Omental fat pad (tissue), 4 donors: Measurements from ENCODE around the gene RNLS. TPM values are rescaled to one million over a fixed set of nuclear protein-coding genes. Genes with fewer than 3 reads are reported as not detected.

Experiments used
- ATAC-seq: fragments of 150-250 bp; one replicate; pipeline ENCODE4 v1.9.1; 2016; ENCODE audit warnings: mild to moderate bottlenecking, moderate library complexity; ENCODE audit not compliant: low FRiP score
- DNase-seq: peaks from one replicate; pipeline ENCODE4 v3.0.0-alpha.2; 2019; ENCODE audit warnings: low spot score
- CTCF ChIP-seq, 3 donors: fragments of 450-650 bp; IDR thresholded peaks; one replicate each; pipeline ENCODE4 v1.5.1; 2016 to 2017; ENCODE audit warnings: antibody characterized with exemption in 3 of 3, mild to moderate bottlenecking in 3 of 3, moderate library complexity in 2 of 3
- total RNA-seq, 4 donors: library from RNA; depleted of rRNA; stranded (reverse); fragments of >200 nt; gene quantifications; one replicate each; pipeline ENCODE4 v1.1.0, GENCODE V29; 2016

Gene RNLS
- total RNA-seq, 4 donors from 2014 or later = 13.3 to 24.7 (median 18.3) TPM

- no peak for TF ChIP-seq CTCF (IDR thresholded peaks at IDR 0.05)
- DNase-seq (no peak), ATAC-seq (no peak)
Measured at GRCh38 chr10:88260329-88261051, 322.6 kb downstream of the RNLS start.

- DNase-seq = no peak
- TF ChIP-seq CTCF (IDR thresholded peaks at IDR 0.05) = no peak
- no peak for ATAC-seq
Measured at GRCh38 chr10:88259381-88259780, 323.7 kb downstream of the RNLS start.

GRCh38 chr10:88256886-88257285 lies 326.2 kb downstream of the RNLS start:
- ATAC-seq = no peak
- DNase-seq = no peak

GRCh38 chr10:88256013-88256680 lies 327.0 kb downstream of the RNLS start:
- ATAC-seq (no peak), DNase-seq (no peak)
- TF ChIP-seq CTCF (IDR thresholded peaks at IDR 0.05) = no peak

More at GRCh38 chr10:88256886-88257285, 326.2 kb downstream of the RNLS start:
- TF ChIP-seq CTCF (IDR thresholded peaks at IDR 0.05) = no peak

GRCh38 chr10:88254091-88254490 lies 329.0 kb downstream of the RNLS start:
- TF ChIP-seq CTCF (IDR thresholded peaks at IDR 0.05) = no peak
- ATAC-seq (peak; percentile 63), DNase-seq (no peak)

- no peak for ATAC-seq
- no peak for TF ChIP-seq CTCF (IDR thresholded peaks at IDR 0.05)
- DNase-seq = no peak
Measured at GRCh38 chr10:88253622-88254021, 329.5 kb downstream of the RNLS start.

- ATAC-seq (no peak), DNase-seq (no peak)
- no peak for TF ChIP-seq CTCF (IDR thresholded peaks at IDR 0.05)
Measured at GRCh38 chr10:88253128-88253527, 330.0 kb downstream of the RNLS start.
